ENCODE results near the gene ELOA2.
"Not testable (repeated sequence)": the region's sequence is repeated elsewhere in the genome, so short reads cannot be mapped to it uniquely, and the experiment has no call there.

Gene ELOA2

GRCh38 chr18:47035156-47035671 is at the start of gene ELOA2:
Gene ELOA2, minus strand, starts transcription at chr18:47035621. Its CDS starts 357 bp downstream, at chr18:47035264.
- no peak for FAIRE-seq
- no peak for DNase-seq (ENCODE audit: insufficient read length, low spot score)

GRCh38 chr18:47081578-47081977 is 46.2 kb upstream of the ELOA2 start:
- DNase-seq (ENCODE audit: insufficient read length, low spot score), result no peak
- no peak for FAIRE-seq

GRCh38 chr18:47080872-47081271 is 45.5 kb upstream of the ELOA2 start:
- no peak for DNase-seq (ENCODE audit: insufficient read length, low spot score)
- FAIRE-seq, result no peak

DNA sequence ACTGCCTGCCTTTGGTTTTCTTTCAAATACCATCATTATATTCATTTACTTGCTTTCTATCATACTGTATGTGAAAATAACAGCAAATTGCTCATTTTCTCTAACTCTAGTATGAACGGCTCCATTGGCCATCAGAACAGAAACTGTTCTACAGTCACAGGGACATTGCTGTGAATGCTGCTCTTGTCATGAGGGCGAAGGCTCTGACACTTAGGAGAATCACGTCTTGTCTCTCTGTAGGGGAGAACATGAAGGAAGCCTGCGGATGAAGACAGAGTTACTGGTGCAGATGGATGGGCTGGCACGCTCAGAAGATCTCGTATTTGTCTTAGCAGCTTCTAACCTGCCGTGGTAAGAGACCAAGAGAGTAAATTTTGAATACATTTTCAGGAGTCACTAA is 41.7 kb upstream of the ELOA2 start:
- FAIRE-seq, result no peak
- DNase-seq (ENCODE audit: insufficient read length, low spot score), result no peak

- no peak for FAIRE-seq
- DNase-seq (ENCODE audit: insufficient read length, low spot score), result peak; percentile 21
Observed at GRCh38 chr18:47075098-47075883, 39.9 kb upstream of the ELOA2 start.

GRCh38 chr18:47067648-47068047 is 32.2 kb upstream of the ELOA2 start:
- DNase-seq (ENCODE audit: insufficient read length, low spot score), result no peak
- FAIRE-seq, result no peak

DNA sequence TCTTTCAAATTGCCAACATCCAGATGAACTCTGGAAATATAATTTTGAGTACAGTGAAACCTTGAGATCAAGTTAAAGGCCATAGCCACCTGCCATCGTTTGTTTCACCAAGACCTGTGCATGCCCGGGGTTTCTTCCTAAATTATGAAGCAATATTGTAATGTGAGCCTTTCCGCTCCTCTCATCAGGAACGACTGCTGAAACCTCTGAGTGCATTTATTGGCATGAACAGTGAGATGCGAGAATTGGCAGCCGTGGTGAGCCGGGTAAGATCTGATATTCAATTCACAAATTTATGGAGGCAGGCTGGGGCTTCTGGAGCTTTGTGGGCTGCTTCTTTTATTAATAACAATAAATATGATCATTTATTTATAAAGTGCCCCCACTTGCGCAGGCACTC is 27.7 kb upstream of the ELOA2 start:
- DNase-seq (ENCODE audit: insufficient read length, low spot score) (no peak), FAIRE-seq (no peak)

- DNase-seq (ENCODE audit: insufficient read length, low spot score) (no peak), FAIRE-seq (no peak)
Observed at GRCh38 chr18:47062471-47062870, 27.1 kb upstream of the ELOA2 start.

DNA sequence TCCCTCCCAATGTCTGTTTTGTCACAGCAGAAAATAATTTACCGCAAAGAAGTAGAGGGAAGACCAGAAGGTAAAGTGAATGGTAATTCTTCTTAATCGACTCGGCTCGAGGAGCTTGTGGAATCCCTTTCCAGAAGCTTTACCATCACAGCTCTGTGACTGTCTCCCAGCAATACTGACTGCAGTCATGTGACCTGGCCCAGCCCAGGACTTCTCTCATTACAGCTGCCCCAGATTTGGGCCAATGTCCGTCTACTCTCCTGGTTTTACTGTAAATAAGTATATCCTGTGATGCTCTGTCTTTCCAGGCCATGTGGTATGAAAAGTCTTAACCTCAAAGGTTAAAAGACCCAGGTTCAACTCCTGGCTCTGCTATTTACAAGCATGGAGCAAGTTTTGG is 18.9 kb upstream of the ELOA2 start:
- no peak for DNase-seq (ENCODE audit: insufficient read length, low spot score)
- FAIRE-seq, result no peak

GRCh38 chr18:47050468-47050867 is 15.0 kb upstream of the ELOA2 start:
- FAIRE-seq (no peak), DNase-seq (ENCODE audit: insufficient read length, low spot score) (peak; percentile 21)

DNA sequence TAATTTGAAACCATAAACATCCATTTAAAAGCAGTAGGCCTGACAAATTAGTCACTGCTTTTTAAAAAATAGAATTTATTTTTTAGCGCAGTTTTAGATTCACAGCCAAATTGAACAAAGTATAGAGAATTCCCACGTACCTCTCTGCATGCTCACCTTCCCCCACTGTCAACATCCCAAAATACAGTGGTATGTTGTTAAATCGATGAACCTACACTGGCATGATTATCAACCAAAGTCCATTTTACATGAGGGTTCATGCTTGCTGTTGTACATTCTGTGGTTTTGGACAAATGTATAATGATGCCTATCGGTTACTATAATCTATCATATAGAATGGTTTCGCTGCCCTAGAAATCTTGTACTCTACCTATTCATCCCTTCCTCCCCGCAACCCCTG is 5.6 kb upstream of the ELOA2 start:
- FAIRE-seq, result no peak
- no peak for DNase-seq (ENCODE audit: insufficient read length, low spot score)

DNA sequence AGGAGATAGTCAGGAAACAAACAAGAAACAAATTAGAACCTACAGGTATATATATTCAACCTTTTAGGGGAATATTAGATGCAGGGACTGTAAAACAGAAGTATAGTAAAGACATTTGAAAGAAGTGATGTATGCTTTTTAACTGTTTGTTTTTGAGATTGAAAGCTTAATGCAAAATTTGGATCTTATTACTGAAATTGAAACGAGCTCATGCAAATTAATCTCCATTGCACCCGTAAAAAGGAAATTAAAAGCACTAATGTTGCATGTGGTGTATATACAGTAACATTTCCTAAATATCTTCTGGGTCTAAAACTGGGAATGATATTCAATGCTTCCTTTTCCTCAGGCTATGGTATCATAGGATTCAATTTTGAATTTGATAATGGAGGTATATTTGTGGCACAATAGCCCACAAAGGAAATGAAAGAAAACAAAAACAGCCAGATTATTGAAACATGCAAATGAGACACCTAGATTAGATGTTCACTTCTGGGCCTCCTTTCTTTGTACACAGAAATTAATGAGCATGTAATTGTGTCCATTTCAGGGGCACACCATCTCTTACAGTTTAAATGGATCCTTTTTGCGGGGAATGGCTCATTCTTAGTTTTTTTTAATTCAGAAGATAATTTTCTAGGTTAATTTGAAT is 1.6 kb upstream of the ELOA2 start:
- no peak for DNase-seq (ENCODE audit: insufficient read length, low spot score)
- no peak for FAIRE-seq

DNA sequence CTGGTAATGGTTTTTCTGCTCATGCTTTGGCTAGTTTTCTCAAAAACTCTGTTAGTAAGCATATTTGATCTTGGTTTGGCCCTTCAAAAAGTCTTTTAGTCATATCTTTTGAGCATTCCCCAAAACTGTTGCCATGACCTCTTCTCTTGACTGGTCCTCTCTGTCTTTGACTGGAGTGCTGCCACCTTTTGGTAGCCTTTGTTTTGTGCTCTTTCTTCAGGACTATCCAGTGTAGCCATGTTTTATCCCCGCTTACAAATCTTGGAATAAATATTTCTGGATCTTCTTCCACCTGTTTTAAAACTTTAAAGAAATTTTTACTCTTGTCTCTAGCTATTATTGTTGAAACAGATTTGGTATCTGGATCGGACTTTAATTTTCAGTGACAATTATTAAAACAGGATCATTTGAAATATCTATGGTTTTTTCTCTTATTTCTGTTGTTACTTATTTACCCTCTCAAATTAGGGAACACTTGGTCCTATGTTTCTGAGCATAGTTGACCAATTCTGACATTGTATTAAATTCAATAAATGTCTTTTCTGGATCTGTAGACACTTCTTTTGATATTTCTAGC is 965 bp upstream of the ELOA2 start:
- DNase-seq (ENCODE audit: insufficient read length, low spot score), result peak; percentile 31
- no peak for FAIRE-seq

- not testable (repeated sequence) for DNase-seq (ENCODE audit: insufficient read length, low spot score); FAIRE-seq
Observed at GRCh38 chr18:47034591-47034990, 830 bp downstream of the ELOA2 start.

DNA sequence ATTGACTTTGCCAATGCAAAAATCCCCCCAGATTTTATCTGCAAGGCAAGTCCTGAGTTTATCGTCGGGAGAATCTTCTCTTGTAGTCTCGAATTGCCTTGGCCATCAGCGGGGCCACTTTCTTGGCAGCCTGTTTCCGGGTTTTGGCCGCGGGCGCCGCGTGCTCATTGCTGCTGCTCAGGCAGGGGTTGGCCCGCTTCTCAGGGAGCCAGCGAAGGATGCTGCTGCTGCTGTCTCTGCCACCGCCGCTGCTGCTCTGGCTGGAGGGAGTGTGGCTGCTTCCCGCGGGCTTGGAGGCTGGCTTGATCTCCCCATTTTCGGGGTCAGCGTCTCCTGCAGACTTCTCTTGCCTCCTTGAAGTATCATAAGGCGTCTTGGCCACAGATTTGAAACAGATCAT is 2.5 kb downstream of the ELOA2 start:
- DNase-seq (ENCODE audit: insufficient read length, low spot score) (no peak), FAIRE-seq (no peak)

GRCh38 chr18:47030887-47031286 is 4.5 kb downstream of the ELOA2 start:
- FAIRE-seq; DNase-seq (ENCODE audit: insufficient read length, low spot score): not testable (repeated sequence)

- DNase-seq (ENCODE audit: insufficient read length, low spot score); FAIRE-seq: not testable (repeated sequence)
Observed at GRCh38 chr18:47029684-47030353, 5.6 kb downstream of the ELOA2 start.

GRCh38 chr18:47028738-47029137 is 6.7 kb downstream of the ELOA2 start:
- not testable (repeated sequence) for DNase-seq (ENCODE audit: insufficient read length, low spot score); FAIRE-seq

- not testable (repeated sequence) for FAIRE-seq
Observed at GRCh38 chr18:47025557-47026174, 9.8 kb downstream of the ELOA2 start.

GRCh38 chr18:47023769-47024465 is 11.5 kb downstream of the ELOA2 start:
- not testable (repeated sequence) for FAIRE-seq; DNase-seq (ENCODE audit: insufficient read length, low spot score)

More at GRCh38 chr18:47025557-47026174, 9.8 kb downstream of the ELOA2 start:
- not testable (repeated sequence) for DNase-seq (ENCODE audit: insufficient read length, low spot score)

Data from HTR-8/SVneo (cell line).